ENCODE measurements around the gene SLC24A3.

SLC24A3 gene

GRCh38 chr20:19438488-19438887 lies 226.0 kb downstream of the SLC24A3 start:
- DNase-seq (ENCODE audit: insufficient read length, low spot score), result no peak
- FAIRE-seq, result no peak
- TF ChIP-seq POLR2A (IDR thresholded peaks at IDR 0.05; ENCODE audit: low read depth, low read length), result no peak

GRCh38 chr20:19440660-19441527 lies 228.5 kb downstream of the SLC24A3 start:
- no peak for FAIRE-seq
- TF ChIP-seq POLR2A (IDR thresholded peaks at IDR 0.05; ENCODE audit: low read depth, low read length), result no peak
- no peak for DNase-seq (ENCODE audit: insufficient read length, low spot score)

DNA sequence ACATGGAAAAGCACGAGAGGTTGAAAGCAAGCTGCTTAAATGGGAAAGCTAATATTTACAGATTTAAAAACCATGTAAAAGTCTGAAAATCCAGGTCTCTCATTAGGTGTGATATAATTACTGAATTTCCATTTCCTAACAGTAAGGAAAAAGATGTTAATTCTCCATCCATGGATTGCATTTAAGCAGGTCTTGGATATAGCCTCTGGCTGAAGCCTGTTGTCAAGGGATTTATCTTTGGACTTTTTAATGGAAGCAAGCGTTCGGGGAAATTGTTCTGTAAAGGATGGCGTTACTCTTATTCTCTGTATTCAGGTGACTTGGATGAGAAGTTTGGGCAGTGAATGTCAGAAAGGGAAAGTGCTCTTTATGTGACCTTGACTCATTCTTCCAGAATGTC lies 233.8 kb downstream of the SLC24A3 start:
- no peak for FAIRE-seq
- TF ChIP-seq POLR2A (IDR thresholded peaks at IDR 0.05; ENCODE audit: low read depth, low read length), result no peak
- DNase-seq (ENCODE audit: insufficient read length, low spot score), result no peak

- no peak for FAIRE-seq
These were observed 236.2 kb downstream of the SLC24A3 start for GRCh38 chr20:19448632-19449031.

GRCh38 chr20:19449051-19449450 lies 236.6 kb downstream of the SLC24A3 start:
- no peak for TF ChIP-seq POLR2A (IDR thresholded peaks at IDR 0.05; ENCODE audit: low read depth, low read length)
- no peak for FAIRE-seq
- DNase-seq (ENCODE audit: insufficient read length, low spot score), result no peak

More at GRCh38 chr20:19448632-19449031, 236.2 kb downstream of the SLC24A3 start:
- TF ChIP-seq POLR2A (IDR thresholded peaks at IDR 0.05; ENCODE audit: low read depth, low read length), result no peak
- no peak for DNase-seq (ENCODE audit: insufficient read length, low spot score)

GRCh38 chr20:19451231-19451922 lies 238.9 kb downstream of the SLC24A3 start:
- TF ChIP-seq POLR2A (IDR thresholded peaks at IDR 0.05; ENCODE audit: low read depth, low read length), result no peak
- FAIRE-seq, result no peak
- no peak for DNase-seq (ENCODE audit: insufficient read length, low spot score)

DNA sequence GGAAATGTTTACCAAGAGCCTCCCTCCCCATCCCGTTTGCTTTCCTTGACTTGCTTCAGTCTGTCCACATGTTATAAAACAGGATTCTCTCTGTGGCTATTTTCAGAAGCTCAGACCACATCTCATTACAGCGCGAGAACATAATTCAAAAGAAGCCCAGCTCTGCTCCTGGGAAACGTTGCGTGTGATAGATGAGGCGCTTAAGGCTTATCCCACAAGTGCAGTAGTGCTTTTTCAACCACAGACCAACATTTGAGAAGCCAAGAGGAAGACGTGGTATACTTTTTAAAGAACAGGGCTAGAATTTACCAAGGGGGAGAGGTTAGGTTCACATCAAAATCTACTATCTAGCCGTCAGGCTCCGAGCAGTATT lies 239.5 kb downstream of the SLC24A3 start:
- FAIRE-seq (no peak), DNase-seq (ENCODE audit: insufficient read length, low spot score) (no peak)
- no peak for TF ChIP-seq POLR2A (IDR thresholded peaks at IDR 0.05; ENCODE audit: low read depth, low read length)

GRCh38 chr20:19453410-19453809 lies 241.0 kb downstream of the SLC24A3 start:
- no peak for FAIRE-seq
- TF ChIP-seq POLR2A (IDR thresholded peaks at IDR 0.05; ENCODE audit: low read depth, low read length), result no peak
- DNase-seq (ENCODE audit: insufficient read length, low spot score), result no peak

DNA sequence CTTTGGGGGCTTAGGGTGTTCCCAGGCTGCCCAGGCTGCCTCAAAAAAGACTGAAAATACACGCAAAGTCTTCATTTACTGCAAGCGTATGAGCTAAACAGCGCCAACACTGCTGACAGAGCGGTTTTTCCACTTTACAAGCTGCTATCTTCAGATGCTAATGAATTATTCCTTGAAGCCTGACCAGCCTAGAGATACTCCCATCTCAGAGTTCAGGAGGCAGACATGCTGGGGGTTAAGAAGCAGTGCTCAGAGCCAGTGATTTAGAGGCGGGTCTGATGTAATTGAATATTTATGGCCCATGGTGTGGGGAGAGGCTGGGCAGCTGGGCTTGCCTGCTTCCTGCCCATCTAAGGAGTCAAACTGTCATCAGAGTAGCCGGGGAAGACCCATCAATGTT lies 241.4 kb downstream of the SLC24A3 start:
- TF ChIP-seq POLR2A (IDR thresholded peaks at IDR 0.05; ENCODE audit: low read depth, low read length), result no peak
- DNase-seq (ENCODE audit: insufficient read length, low spot score) (no peak), FAIRE-seq (no peak)

DNA sequence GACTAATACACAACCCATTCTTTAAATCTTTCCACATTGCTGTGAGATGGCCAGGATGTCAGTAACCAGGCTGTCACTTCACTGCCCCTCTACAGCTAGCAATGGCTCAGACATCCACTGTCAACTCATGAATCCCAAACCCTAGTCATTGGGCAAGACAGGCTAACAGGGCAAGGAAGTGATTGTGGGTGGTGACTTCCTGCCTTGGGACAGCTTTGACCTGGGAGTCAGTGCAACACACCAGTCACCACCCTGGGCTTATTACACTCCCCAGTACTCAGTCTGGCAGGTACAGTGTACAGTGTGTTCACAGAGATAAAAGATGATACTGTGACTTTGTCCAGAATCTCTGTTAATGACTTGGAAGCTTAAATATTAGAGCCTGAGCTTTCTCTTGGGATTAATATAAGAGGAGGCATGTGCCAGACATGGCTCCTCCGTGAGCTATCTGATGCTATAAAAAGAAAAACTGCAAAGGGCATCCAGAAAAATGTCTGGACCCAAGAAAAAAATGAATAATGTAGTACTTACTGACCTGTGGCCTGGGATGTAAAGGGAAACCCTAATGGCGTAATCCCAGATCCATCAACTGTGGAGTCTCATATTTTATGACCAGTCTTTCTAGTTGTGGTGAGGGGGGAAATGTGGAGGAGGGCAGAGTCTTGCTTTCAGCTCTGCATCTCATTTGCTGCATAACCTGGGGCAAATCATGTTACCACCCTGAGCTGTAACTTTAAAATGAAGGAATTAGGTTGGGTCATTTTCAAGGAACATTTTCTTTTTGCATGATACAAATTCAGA lies 244.4 kb downstream of the SLC24A3 start:
- DNase-seq (ENCODE audit: insufficient read length, low spot score), result no peak
- FAIRE-seq, result no peak
- TF ChIP-seq POLR2A (IDR thresholded peaks at IDR 0.05; ENCODE audit: low read depth, low read length), result no peak

- DNase-seq (ENCODE audit: insufficient read length, low spot score) (no peak), FAIRE-seq (no peak)
- TF ChIP-seq POLR2A (IDR thresholded peaks at IDR 0.05; ENCODE audit: low read depth, low read length), result no peak
These were observed 245.2 kb downstream of the SLC24A3 start for GRCh38 chr20:19457611-19458010.

DNA sequence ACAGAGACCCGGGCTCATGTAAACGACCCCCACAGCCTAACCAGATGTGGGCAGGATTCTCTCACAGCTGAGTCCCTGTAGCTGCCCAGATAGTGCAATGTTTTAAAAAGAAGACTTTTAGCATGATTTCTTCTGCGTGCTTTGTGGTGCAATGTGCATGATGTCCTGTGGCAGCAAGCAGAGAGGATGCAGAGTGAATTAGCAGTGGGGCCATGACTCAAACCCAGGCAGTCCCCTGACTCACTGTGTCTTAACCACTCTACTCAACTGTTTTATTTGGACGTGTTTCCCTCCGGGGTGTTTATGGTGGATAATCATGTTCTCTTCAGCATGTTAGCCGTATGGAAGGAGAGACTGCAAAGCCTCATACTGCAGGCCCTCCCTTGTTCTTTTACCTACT lies 247.9 kb downstream of the SLC24A3 start:
- no peak for DNase-seq (ENCODE audit: insufficient read length, low spot score)
- FAIRE-seq, result no peak
- no peak for TF ChIP-seq POLR2A (IDR thresholded peaks at IDR 0.05; ENCODE audit: low read depth, low read length)

DNA sequence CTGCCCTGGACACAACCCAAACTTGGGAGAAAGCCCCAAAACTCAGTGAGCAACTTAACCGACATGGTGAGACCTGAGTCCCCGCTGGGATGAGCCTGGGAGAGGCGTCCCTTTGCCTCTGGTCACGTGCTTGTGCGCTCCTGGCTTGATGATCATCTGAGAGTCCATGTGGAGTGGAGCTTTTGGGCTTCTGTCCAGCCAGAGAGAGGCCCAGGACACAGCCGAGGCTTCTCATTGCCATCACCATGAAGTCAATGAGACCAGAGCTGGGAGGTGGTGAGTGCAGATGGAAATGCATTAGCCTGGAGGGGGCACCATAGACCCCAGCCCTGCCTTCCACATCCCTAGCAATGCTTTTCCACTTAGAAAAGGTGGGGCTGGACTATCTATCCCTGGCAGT lies 250.0 kb downstream of the SLC24A3 start:
- no peak for TF ChIP-seq POLR2A (IDR thresholded peaks at IDR 0.05; ENCODE audit: low read depth, low read length)
- no peak for DNase-seq (ENCODE audit: insufficient read length, low spot score)
- no peak for FAIRE-seq

- no peak for TF ChIP-seq POLR2A (IDR thresholded peaks at IDR 0.05; ENCODE audit: low read depth, low read length)
- no peak for FAIRE-seq
- no peak for DNase-seq (ENCODE audit: insufficient read length, low spot score)
These were observed 251.2 kb downstream of the SLC24A3 start for GRCh38 chr20:19463597-19463996.
